ENCODE measurements around the gene HSF5. TPM values are rescaled to one million over a fixed set of nuclear protein-coding genes. Genes with fewer than 3 reads are reported as not detected.
"Not testable (repeated sequence)": the region's sequence is repeated elsewhere in the genome, so short reads cannot be mapped to it uniquely, and the experiment has no call there.

HSF5 gene
- polyA plus RNA-seq, 3 donors, result 0.28 to 0.53 (median 0.51) TPM

- DNase-seq (ENCODE audit: low read depth in 3 of 3, low spot score in 2 of 3), result peak in 1 of 3 donors; percentile 43
These were observed 29.2 kb upstream of the HSF5 start for GRCh38 chr17:58517378-58517927.

- DNase-seq (ENCODE audit: low read depth in 3 of 3, low spot score in 2 of 3), result no peak
These were observed 28.6 kb upstream of the HSF5 start for GRCh38 chr17:58516644-58517377.

- no peak for DNase-seq (ENCODE audit: low read depth in 3 of 3, low spot score in 2 of 3)
These were observed 27.1 kb upstream of the HSF5 start for GRCh38 chr17:58515286-58515685.

GRCh38 chr17:58514770-58515157 is 26.6 kb upstream of the HSF5 start:
- no peak for DNase-seq (ENCODE audit: low read depth in 3 of 3, low spot score in 2 of 3)

GRCh38 chr17:58513965-58514769 is 26.0 kb upstream of the HSF5 start, which contains the start of gene MTMR4:
Gene MTMR4 (minus strand): TSS chr17:58514638. CDS start chr17:58514407, 231 bp downstream.
- peak in 2 of 3 donors; percentile 41 to 76 for DNase-seq (ENCODE audit: low read depth in 3 of 3, low spot score in 2 of 3)

GRCh38 chr17:58513267-58513964 is 25.2 kb upstream of the HSF5 start:
- DNase-seq (ENCODE audit: low read depth in 3 of 3, low spot score in 2 of 3), result no peak

- no peak for DNase-seq (ENCODE audit: low read depth in 3 of 3, low spot score in 2 of 3)
These were observed 21.9 kb upstream of the HSF5 start for GRCh38 chr17:58510075-58510474.

- no peak for DNase-seq (ENCODE audit: low read depth in 3 of 3, low spot score in 2 of 3)
These were observed 20.3 kb upstream of the HSF5 start for GRCh38 chr17:58508341-58509067.

- DNase-seq (ENCODE audit: low read depth in 3 of 3, low spot score in 2 of 3), result no peak
These were observed 19.0 kb upstream of the HSF5 start for GRCh38 chr17:58507123-58507634.

- DNase-seq (ENCODE audit: low read depth in 3 of 3, low spot score in 2 of 3), result no peak
These were observed 18.3 kb upstream of the HSF5 start for GRCh38 chr17:58506354-58507080.

GRCh38 chr17:58504826-58505351 is 16.7 kb upstream of the HSF5 start:
- DNase-seq (ENCODE audit: low read depth in 3 of 3, low spot score in 2 of 3), result no peak

GRCh38 chr17:58503866-58504265 is 15.7 kb upstream of the HSF5 start:
- DNase-seq (ENCODE audit: low read depth in 3 of 3, low spot score in 2 of 3), result no peak

- not testable (repeated sequence) for DNase-seq (ENCODE audit: low read depth in 3 of 3, low spot score in 2 of 3)
These were observed 14.9 kb upstream of the HSF5 start for GRCh38 chr17:58503134-58503533.

- no peak for DNase-seq (ENCODE audit: low read depth in 3 of 3, low spot score in 2 of 3)
These were observed 13.2 kb upstream of the HSF5 start for GRCh38 chr17:58501451-58501850.

- no peak for DNase-seq (ENCODE audit: low read depth in 3 of 3, low spot score in 2 of 3)
These were observed 10.1 kb upstream of the HSF5 start for GRCh38 chr17:58498177-58498828.

- no peak for DNase-seq (ENCODE audit: low read depth in 3 of 3, low spot score in 2 of 3)
These were observed 5.3 kb upstream of the HSF5 start for GRCh38 chr17:58493506-58493905.

- DNase-seq (ENCODE audit: low read depth in 3 of 3, low spot score in 2 of 3), result no peak
These were observed 4.3 kb upstream of the HSF5 start for GRCh38 chr17:58492238-58493121.

All from right renal cortex interstitium (tissue), 3 donors.